ENCODE measurements around the gene APOM.

Gene APOM

DNA sequence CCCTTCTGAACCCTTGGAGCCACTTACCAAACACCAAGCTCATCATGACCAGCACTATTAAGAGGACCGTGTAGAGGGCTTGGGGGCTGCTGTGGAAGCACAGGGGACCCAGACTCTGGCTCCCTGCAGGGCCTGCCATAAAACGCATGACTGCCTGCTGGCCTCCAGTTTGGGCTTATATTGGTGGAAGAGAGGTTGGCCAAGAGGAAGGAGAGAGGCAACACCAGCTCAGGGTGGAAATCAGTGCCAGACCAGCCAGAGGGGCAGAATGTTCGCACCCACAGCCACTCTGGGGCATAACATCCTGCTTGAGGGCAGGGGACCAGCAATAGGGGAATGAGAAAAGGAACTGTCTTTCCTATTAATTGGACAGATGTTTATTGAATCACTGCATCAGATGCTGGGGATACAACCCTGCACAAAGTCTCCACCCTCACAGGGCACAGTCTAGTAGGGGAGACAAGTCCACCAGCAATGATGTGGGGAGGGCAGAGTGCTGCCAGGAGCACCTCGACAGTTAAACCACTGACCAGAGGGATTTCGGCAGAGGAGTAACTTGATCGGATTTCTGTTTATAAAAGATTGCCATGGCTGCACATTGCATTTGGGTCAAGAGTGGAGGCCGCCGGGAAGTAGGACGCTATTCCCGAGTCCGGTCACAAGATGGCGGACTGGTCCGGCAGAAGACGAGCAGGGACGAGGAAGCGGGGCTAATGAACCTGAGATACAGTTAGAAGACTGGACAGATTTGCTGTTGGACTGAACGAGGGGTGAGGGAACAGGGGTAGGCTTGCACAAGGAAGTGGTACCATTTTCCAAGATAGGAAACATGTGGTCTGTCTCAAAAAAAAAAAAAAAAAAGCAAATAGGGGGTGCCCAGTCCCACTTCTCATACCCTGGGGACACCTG lies 24.8 kb downstream of the APOM start, which contains the start of gene LY6G5C:
Gene LY6G5C, minus strand, starts transcription at position 842 of the 909 bp plus-strand sequence. Its CDS starts 694 bp downstream, at position 148.
- TF ChIP-seq, protein P1, sequence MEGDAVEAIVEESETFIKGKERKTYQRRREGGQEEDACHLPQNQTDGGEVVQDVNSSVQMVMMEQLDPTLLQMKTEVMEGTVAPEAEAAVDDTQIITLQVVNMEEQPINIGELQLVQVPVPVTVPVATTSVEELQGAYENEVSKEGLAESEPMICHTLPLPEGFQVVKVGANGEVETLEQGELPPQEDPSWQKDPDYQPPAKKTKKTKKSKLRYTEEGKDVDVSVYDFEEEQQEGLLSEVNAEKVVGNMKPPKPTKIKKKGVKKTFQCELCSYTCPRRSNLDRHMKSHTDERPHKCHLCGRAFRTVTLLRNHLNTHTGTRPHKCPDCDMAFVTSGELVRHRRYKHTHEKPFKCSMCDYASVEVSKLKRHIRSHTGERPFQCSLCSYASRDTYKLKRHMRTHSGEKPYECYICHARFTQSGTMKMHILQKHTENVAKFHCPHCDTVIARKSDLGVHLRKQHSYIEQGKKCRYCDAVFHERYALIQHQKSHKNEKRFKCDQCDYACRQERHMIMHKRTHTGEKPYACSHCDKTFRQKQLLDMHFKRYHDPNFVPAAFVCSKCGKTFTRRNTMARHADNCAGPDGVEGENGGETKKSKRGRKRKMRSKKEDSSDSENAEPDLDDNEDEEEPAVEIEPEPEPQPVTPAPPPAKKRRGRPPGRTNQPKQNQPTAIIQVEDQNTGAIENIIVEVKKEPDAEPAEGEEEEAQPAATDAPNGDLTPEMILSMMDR (conservative IDR thresholded peaks at IDR 0.05): peak; percentile 86
- no peak for TF ChIP-seq ZFX (IDR thresholded peaks at IDR 0.05)
- no peak within 1 kb of the TSS for H3K27ac ChIP-seq

DNA sequence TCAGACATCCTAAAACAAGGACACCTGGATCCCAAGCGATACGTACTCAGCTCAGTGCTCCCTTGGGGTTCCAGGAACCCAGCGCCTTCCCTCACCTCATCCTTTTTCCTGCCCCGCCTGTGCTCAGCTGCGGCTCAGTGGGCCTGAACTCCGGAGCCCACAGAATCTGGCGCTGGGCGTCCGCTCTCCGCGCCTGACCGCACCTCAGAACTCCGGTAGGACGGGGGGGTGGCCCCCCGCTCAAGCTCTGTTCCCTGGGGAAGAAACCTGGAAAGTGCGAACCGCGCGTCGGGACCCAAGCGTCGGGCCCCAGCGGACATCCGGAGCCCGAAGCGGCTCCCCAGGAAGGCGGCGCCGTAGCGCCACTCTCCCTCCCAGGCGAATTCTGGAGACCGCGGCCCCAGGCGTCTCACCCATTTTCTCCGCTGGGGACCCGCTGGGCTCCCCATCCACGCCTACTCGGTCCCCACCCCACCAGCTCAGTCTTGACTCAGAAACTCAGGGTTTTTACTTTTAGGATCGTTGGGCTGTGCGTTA lies 25.5 kb downstream of the APOM start:
- no peak overlapping the region for H3K27ac ChIP-seq

DNA sequence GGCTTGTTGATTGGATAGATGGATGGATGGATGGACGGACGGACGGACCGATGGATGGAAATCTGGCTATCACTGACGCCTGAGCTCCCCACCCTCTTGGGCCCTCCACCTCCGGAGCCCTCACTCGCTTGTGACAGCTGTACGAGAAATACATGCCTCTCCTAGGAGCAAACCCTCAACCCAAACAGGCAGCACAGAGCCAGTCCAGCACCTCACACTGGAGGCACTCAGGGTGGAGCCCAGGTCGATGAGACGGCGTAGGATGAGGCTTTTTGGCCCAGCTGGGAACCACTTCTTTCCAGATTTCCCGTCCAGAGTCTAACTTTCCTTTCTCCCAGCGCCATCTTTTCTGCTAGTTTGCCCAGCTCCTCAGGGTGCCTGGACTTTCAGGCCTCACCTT lies 27.9 kb downstream of the APOM start:
- no peak overlapping the region for H3K27ac ChIP-seq
- no peak for TF ChIP-seq ZFX (IDR thresholded peaks at IDR 0.05)
- TF ChIP-seq, protein P1 (conservative IDR thresholded peaks at IDR 0.05): no peak

More for the DNA sequence above, 25.5 kb downstream of the APOM start:
- TF ChIP-seq ZFX (IDR thresholded peaks at IDR 0.05): no peak
- TF ChIP-seq, protein P1 (conservative IDR thresholded peaks at IDR 0.05): no peak

DNA sequence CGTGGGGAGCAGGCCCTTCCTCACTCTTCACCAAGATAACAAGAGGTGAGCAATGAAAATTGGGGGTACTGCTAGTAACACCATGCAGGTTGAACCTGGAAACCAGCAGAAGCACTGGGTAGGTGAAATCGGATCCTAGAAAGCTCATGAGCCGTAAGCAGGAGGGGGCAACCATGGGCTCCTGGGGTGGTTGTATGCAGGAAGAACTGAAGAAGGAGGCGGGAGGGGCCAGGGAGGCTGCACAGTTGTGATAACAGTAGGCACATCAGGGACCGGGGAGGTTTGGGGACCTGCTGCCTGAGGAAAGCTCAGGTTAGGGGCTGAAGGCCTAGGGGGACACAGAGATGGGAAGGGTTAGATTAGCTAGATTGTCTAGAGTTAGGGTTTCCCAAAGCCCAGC lies 30.8 kb downstream of the APOM start:
- TF ChIP-seq, protein P1 (conservative IDR thresholded peaks at IDR 0.05): no peak

DNA sequence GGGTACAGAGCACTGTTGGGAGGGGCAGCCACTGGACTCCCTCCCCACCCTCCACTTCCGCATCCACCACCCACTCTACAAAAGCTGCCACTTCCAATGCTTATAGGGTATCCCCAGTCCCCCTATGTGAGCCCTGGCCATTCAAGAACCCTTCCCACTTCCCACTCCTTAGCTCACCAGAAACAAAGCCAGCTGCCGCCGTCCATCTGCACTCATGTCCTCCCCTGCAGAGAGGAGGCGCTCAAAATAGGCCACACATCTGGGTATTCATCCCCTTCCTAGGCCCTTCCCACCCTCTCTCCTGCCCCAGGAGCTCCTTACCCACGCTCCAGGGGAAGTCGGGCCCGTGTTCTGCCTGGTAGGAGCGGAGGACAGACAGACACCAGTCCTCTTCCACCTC lies 31.6 kb downstream of the APOM start:
- H3K27ac ChIP-seq: no peak overlapping the region
- no peak for TF ChIP-seq ZFX (IDR thresholded peaks at IDR 0.05)
- TF ChIP-seq, protein P1 (conservative IDR thresholded peaks at IDR 0.05): no peak

More for the DNA sequence above, 30.8 kb downstream of the APOM start:
- no peak overlapping the region for H3K27ac ChIP-seq

DNA sequence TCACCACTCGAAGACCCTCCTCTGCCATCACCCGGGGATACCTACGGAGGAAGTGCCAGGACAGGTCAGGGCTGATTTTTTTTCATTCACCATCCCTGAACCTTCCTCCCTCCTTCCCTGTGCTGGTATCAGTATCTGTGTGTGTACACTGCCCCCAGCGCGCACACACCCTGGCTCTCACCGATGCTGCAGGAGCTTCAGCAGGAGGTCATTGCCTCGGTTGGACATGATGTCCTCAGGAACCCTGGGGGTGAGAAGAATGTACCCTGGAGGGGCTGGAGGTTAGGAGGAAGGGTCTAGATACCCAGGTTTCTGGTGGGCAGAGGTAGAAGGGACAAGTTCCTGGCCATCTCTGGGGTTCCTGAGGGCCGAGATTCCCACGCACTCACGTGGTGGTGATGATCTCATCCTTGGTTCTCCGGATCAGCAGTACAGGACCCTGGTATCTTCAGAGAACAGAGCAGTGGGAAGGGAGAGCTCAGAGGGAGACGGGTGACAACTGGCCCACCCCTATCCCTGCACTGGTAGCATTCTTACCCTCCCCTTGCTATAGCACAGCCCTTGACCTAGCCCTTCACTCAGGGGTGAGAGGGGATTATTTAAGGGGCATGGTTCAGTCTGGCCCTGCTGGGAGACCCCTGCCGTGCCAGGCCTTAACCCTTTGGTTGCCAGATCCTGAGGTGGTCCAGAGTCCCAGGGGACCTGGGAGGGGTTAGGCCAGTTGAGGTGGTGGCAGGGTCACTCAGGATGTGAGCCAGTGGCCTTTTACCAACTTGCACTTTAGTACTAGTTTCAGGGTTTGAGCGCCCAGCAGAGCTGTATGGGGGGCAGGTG lies 32.4 kb downstream of the APOM start:
- no peak overlapping the region for H3K27ac ChIP-seq
- TF ChIP-seq, protein P1 (conservative IDR thresholded peaks at IDR 0.05): no peak
- TF ChIP-seq ZFX (IDR thresholded peaks at IDR 0.05): no peak

Measured in C4-2B (cell line).